Esophagus (tissue), 2 donors: ENCODE data around the gene COMMD7. TPM values are rescaled to one million over a fixed set of nuclear protein-coding genes. Genes with fewer than 3 reads are reported as not detected.
"Not testable (repeated sequence)": the region's sequence is repeated elsewhere in the genome, so short reads cannot be mapped to it uniquely, and the experiment has no call there.

Source experiments
- H3K27ac ChIP-seq, 2 donors: one replicate each; pipeline ENCODE4 v1.5.1; 2013; ENCODE audit warnings: low read depth in 2 of 2, mild to moderate bottlenecking in 2 of 2, inconsistent platforms in 1 of 2, low read length in 1 of 2, moderate library complexity in 1 of 2
- H3K27me3 ChIP-seq, 2 donors: one replicate each; pipeline ENCODE4 v1.6.1; 2013; ENCODE audit warnings: low read length in 2 of 2, control low read depth in 1 of 2, mild to moderate bottlenecking in 1 of 2; ENCODE audit not compliant: insufficient read depth in 2 of 2, control insufficient read depth in 1 of 2
- H3K36me3 ChIP-seq, 2 donors: one replicate each; pipeline ENCODE4 v1.6.1; 2013; ENCODE audit warnings: low read length in 1 of 2; ENCODE audit not compliant: control insufficient read depth in 2 of 2, insufficient read depth in 2 of 2
- H3K4me1 ChIP-seq, 2 donors: one replicate each; pipeline ENCODE4 v1.6.1; 2013; ENCODE audit warnings: low read length in 1 of 2; ENCODE audit not compliant: control insufficient read depth in 2 of 2, insufficient read depth in 2 of 2
- H3K4me3 ChIP-seq, 2 donors: one replicate each; pipeline ENCODE4 v1.5.1; 2013; ENCODE audit warnings: low read length in 2 of 2, mild to moderate bottlenecking in 2 of 2, low read depth in 1 of 2, moderate library complexity in 1 of 2
- H3K9me3 ChIP-seq, 2 donors: one replicate each; pipeline ENCODE4 v1.6.1; 2013; ENCODE audit warnings: mild to moderate bottlenecking in 2 of 2, low read depth in 1 of 2, low read length in 1 of 2, moderate library complexity in 1 of 2; ENCODE audit not compliant: control insufficient read depth in 2 of 2, insufficient read depth in 1 of 2
- WGBS, 2 donors: extraction: QIAGEN DNeasy Blood & Tissue Kit; methylation state at CpG; one replicate each; pipeline ENCODE4 v1.1.7; 2013; 5-methylcytosine and 5-hydroxymethylcytosine counted together
- polyA plus RNA-seq, 2 donors: library from polyadenylated mRNA; stranded (reverse); fragments of 200-250 nt; gene quantifications; one replicate each; pipeline ENCODE4 v1.2.3, GENCODE V29; 2013
- donor health status: healthy with polysubstance abuse.
- donor health status: Bipolar disorder and iron deficiency.

Gene COMMD7
- polyA plus RNA-seq, 2 donors: 13.0 to 20.9 TPM

- H3K27me3 ChIP-seq: no peaks in the 10 kb centered on the region
- no peaks in the 10 kb centered on the region for H3K9me3 ChIP-seq
- 78 to 79% methylated on average over 4 of the region's 4 CpGs for WGBS, 2 donors
- H3K36me3 ChIP-seq: peaks cover 1 to 5% of the 10 kb centered on the region in 2 donors
- H3K4me3 ChIP-seq: no peak overlapping the region
- H3K4me1 ChIP-seq: no peaks in the 10 kb centered on the region
- H3K27ac ChIP-seq: no peak overlapping the region
These were observed 11.4 kb downstream of the COMMD7 start for GRCh38 chr20:32731882-32732266.

GRCh38 chr20:32729334-32729733 lies 13.9 kb downstream of the COMMD7 start:
- not testable (repeated sequence) for H3K36me3 ChIP-seq, H3K27ac ChIP-seq, H3K4me3 ChIP-seq, H3K27me3 ChIP-seq, H3K4me1 ChIP-seq, H3K9me3 ChIP-seq
- 97 to 98% methylated on average over 5 of the region's 5 CpGs for WGBS, 2 donors

GRCh38 chr20:32728435-32728834 lies 14.8 kb downstream of the COMMD7 start:
- H3K9me3 ChIP-seq, H3K27me3 ChIP-seq, H3K27ac ChIP-seq, H3K4me3 ChIP-seq, H3K4me1 ChIP-seq, H3K36me3 ChIP-seq: not testable (repeated sequence)
- 88 to 93% methylated on average over 6 of the region's 6 CpGs for WGBS, 2 donors

- no peak overlapping the region for H3K27ac ChIP-seq
- peaks cover 3 to 5% of the 10 kb centered on the region in 2 donors for H3K36me3 ChIP-seq
- 54 to 62% methylated on average over 7 of the region's 7 CpGs for WGBS, 2 donors
- H3K9me3 ChIP-seq: no peaks in the 10 kb centered on the region
- no peak overlapping the region for H3K4me3 ChIP-seq
- no peaks in the 10 kb centered on the region for H3K4me1 ChIP-seq
- no peaks in the 10 kb centered on the region for H3K27me3 ChIP-seq
These were observed 15.6 kb downstream of the COMMD7 start for GRCh38 chr20:32727683-32728082.

- Histone ChIP-seq H3K4me1 (no peaks in the 10 kb centered on the region), H3K36me3 (peaks cover 0 to 3% of the 10 kb centered on the region in 2 donors), H3K4me3 (no peak overlapping the region), H3K9me3 (no peaks in the 10 kb centered on the region), H3K27me3 (no peaks in the 10 kb centered on the region), H3K27ac (no peak overlapping the region)
- 75 to 82% methylated on average over 3 of the region's 3 CpGs for WGBS, 2 donors
These were observed 24.4 kb downstream of the COMMD7 start for GRCh38 chr20:32718749-32719348.

GRCh38 chr20:32711346-32711745 lies 31.9 kb downstream of the COMMD7 start:
- 86 to 87% methylated on average over 4 of the region's 4 CpGs for WGBS, 2 donors
- peaks cover 0 to 3% of the 10 kb centered on the region in 2 donors for H3K36me3 ChIP-seq
- H3K4me1 ChIP-seq: no peaks in the 10 kb centered on the region
- no peaks in the 10 kb centered on the region for H3K9me3 ChIP-seq
- no peak overlapping the region for H3K4me3 ChIP-seq
- no peak overlapping the region for H3K27ac ChIP-seq
- H3K27me3 ChIP-seq: no peaks in the 10 kb centered on the region

- no peak overlapping the region for H3K4me3 ChIP-seq
- H3K27ac ChIP-seq: no peak overlapping the region
- peaks cover 0 to 3% of the 10 kb centered on the region in 2 donors for H3K36me3 ChIP-seq
- H3K4me1 ChIP-seq: no peaks in the 10 kb centered on the region
- no peaks in the 10 kb centered on the region for H3K9me3 ChIP-seq
- WGBS, 2 donors: 81 to 89% methylated on average over 5 of the region's 5 CpGs
- no peaks in the 10 kb centered on the region for H3K27me3 ChIP-seq
These were observed 33.6 kb downstream of the COMMD7 start for GRCh38 chr20:32709632-32710121.

- not testable (repeated sequence) for H3K27me3 ChIP-seq, H3K36me3 ChIP-seq, H3K27ac ChIP-seq, H3K9me3 ChIP-seq, H3K4me1 ChIP-seq, H3K4me3 ChIP-seq
- WGBS, 2 donors: 88 to 90% methylated on average over 15 of the region's 15 CpGs
These were observed 34.1 kb downstream of the COMMD7 start for GRCh38 chr20:32709029-32709631.

- Histone ChIP-seq H3K27ac (no peak overlapping the region), H3K9me3 (no peaks in the 10 kb centered on the region), H3K36me3 (peaks cover 3 to 5% of the 10 kb centered on the region in 2 donors), H3K27me3 (no peaks in the 10 kb centered on the region), H3K4me3 (no peak overlapping the region), H3K4me1 (no peaks in the 10 kb centered on the region)
- WGBS, 2 donors: 77 to 80% methylated on average over 5 of the region's 5 CpGs
These were observed 35.3 kb downstream of the COMMD7 start for GRCh38 chr20:32707691-32708581.
